PFSK-1 (cell line): Measurements from ENCODE around the gene MANEA.

Experiments used
- FOXP2 ChIP-seq: optimal IDR thresholded peaks from 2 replicates; pipeline ENCODE3; 2011; ENCODE audit warnings: borderline replicate concordance, control low read depth, inconsistent platforms; ENCODE audit not compliant: insufficient read depth; ENCODE audit errors: extremely low read length, extremely low read depth
- POLR2AphosphoS5 ChIP-seq: IDR thresholded peaks from 2 replicates; pipeline ENCODE4 v1.6.1; 2012; ENCODE audit warnings: low read depth, mild to moderate bottlenecking, control low read depth, low read length, moderate library complexity
- SIN3A ChIP-seq: IDR thresholded peaks from 2 replicates; pipeline ENCODE4 v1.6.1; 2012; ENCODE audit warnings: mild to moderate bottlenecking, low read length, moderate library complexity, borderline replicate concordance; ENCODE audit not compliant: insufficient read depth
- TAF1 ChIP-seq: IDR thresholded peaks from 2 replicates; pipeline ENCODE4 v1.6.1; 2012; ENCODE audit warnings: low read length, control low read depth, borderline replicate concordance; ENCODE audit not compliant: insufficient read depth
- TF ChIP-seq, protein P1 (sequence below), 2 experiments: IDR thresholded peaks; 2 replicates each; pipeline versions ENCODE4 v1.6.1 to v1.8.0; 2011 to 2012; ENCODE audit warnings: low read depth in 2 of 2, low read length in 2 of 2, control low read depth in 1 of 2, inconsistent platforms in 1 of 2, mild to moderate bottlenecking in 1 of 2, moderate library complexity in 1 of 2; ENCODE audit not compliant: insufficient read depth in 1 of 2

MANEA gene

DNA sequence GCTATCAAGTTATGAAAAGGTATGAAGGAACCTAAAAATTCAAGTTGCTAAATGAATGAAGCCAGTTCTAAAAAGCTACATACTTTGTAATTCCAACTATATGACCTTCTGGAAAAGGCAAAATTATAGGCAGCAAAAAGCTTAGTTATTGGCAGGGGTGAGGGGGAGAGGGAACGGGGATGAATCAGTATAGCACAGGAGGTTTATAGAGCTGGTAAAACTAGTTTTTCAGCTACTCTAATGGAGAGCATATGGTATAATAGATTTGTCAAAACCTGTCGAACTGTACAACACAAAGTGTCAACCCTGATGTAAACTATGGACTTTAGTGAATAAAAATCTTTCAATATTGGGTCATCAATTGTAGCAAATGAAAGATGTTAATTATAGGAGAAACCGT, 18.7 kb downstream of the MANEA start:
- no peak for TF ChIP-seq POLR2AphosphoS5
- TF ChIP-seq, protein P1, sequence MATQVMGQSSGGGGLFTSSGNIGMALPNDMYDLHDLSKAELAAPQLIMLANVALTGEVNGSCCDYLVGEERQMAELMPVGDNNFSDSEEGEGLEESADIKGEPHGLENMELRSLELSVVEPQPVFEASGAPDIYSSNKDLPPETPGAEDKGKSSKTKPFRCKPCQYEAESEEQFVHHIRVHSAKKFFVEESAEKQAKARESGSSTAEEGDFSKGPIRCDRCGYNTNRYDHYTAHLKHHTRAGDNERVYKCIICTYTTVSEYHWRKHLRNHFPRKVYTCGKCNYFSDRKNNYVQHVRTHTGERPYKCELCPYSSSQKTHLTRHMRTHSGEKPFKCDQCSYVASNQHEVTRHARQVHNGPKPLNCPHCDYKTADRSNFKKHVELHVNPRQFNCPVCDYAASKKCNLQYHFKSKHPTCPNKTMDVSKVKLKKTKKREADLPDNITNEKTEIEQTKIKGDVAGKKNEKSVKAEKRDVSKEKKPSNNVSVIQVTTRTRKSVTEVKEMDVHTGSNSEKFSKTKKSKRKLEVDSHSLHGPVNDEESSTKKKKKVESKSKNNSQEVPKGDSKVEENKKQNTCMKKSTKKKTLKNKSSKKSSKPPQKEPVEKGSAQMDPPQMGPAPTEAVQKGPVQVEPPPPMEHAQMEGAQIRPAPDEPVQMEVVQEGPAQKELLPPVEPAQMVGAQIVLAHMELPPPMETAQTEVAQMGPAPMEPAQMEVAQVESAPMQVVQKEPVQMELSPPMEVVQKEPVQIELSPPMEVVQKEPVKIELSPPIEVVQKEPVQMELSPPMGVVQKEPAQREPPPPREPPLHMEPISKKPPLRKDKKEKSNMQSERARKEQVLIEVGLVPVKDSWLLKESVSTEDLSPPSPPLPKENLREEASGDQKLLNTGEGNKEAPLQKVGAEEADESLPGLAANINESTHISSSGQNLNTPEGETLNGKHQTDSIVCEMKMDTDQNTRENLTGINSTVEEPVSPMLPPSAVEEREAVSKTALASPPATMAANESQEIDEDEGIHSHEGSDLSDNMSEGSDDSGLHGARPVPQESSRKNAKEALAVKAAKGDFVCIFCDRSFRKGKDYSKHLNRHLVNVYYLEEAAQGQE (IDR thresholded peaks at IDR 0.05; ENCODE audit: insufficient read depth in 1 of 2, low read depth in 2 of 2, low read length in 2 of 2) = no peak
- TF ChIP-seq SIN3A = no peak
- no peak for TF ChIP-seq TAF1
- no peak for TF ChIP-seq FOXP2

DNA sequence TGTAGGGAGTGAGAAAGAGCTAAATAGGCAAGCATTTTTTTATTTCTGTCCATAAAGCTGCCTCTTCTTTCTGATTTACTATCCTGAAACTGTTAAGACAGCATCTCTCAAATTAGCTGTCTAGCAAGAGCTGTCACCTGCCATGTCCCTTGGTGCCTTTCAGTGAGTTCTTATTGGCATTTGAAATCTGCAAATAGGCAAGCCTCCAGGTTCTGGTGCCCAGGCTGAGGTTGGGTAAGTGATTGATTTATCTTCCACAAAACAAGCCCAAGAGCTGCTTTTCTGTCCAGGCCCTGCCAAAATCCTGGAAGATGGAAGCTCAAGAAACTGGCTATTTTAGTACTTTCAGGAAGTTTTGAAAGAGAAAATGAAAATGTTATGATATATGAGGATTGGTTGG, 22.4 kb downstream of the MANEA start:
- TF ChIP-seq, protein P1 (IDR thresholded peaks at IDR 0.05; ENCODE audit: insufficient read depth in 1 of 2, low read depth in 2 of 2, low read length in 2 of 2) = no peak
- TF ChIP-seq POLR2AphosphoS5 (no peak), FOXP2 (no peak), TAF1 (no peak), SIN3A (no peak)

DNA sequence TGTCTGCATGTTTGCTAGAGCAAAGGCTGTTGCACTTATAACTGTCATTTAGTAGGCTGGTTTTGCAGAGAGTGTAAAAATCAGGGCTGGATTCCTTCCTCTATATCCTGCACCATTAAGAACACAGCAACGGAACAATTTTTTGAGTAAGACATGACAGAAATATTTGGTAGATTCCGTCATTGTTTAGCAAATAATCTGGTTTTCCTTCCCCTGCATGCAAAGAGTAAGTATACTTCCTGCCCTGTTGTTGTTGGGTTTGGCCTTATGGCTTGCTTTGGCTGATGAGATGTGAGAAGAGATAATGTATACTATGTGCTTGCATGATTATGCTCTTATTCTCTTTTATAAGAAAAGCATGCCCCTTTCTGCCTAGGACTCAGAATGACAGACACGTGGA, 23.8 kb downstream of the MANEA start:
- TF ChIP-seq TAF1 (no peak), FOXP2 (no peak), POLR2AphosphoS5 (no peak), SIN3A (no peak)
- TF ChIP-seq, protein P1 (IDR thresholded peaks at IDR 0.05; ENCODE audit: insufficient read depth in 1 of 2, low read depth in 2 of 2, low read length in 2 of 2) = no peak

DNA sequence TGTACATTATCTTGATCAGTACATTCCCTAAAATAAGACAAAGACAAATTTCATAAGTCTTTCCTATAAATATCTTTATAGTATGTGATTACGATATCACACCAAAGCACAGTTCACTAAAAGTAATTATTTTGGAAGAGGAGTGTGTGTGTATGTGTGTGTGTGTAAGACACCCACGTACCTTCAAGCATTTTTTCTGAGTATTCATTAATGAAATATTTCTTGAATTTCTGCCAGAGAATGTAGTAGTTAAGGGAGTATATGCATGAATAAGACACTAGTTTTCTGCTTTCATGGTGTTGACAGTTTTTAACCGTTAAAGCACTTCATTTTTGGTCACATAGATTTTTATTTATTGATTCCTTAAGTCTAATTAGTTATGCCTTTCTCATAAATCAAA, 36.8 kb downstream of the MANEA start:
- no peak for TF ChIP-seq TAF1
- TF ChIP-seq POLR2AphosphoS5 = no peak
- TF ChIP-seq FOXP2 = no peak
- TF ChIP-seq SIN3A = no peak
- TF ChIP-seq, protein P1 (IDR thresholded peaks at IDR 0.05; ENCODE audit: insufficient read depth in 1 of 2, low read depth in 2 of 2, low read length in 2 of 2) = no peak

DNA sequence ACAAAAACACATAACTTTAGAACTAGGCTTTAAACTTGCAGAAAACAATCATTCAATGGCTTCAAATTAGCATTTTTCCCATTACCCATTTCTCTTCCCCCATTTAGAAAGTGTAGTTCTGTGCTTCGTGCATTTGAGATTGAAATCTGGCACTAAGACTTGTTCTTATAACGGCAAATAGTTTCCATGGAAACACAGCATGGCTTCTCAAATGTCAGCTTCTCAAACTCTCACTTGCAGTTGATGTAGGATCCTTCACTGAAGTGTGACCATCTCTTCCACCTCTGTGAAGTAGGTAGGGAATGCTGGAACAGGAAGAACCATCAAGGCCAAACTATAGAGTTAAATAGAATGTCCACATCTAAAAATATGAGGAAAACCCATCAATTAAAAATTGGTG, 52.2 kb downstream of the MANEA start:
- TF ChIP-seq SIN3A (no peak), TAF1 (no peak)
